NCI-H1092 treated with DMSO at 0.1 percent for 48 hours (cell line): ENCODE results near the gene HLF.
A peak's percentile ranks its signal among the peaks of the same experiment; 100 is the strongest.
"Not testable (repeated sequence)": the region's sequence is repeated elsewhere in the genome, so short reads cannot be mapped to it uniquely, and the experiment has no call there.

Source experiments
- DNase-seq: peaks from one replicate; lab custom pipeline; 2025; lab: John Stamatoyannopoulos, UW

The HLF gene

GRCh38 chr17:55327225-55328088 is 62.7 kb downstream of the HLF start:
- DNase-seq: no peak

DNA sequence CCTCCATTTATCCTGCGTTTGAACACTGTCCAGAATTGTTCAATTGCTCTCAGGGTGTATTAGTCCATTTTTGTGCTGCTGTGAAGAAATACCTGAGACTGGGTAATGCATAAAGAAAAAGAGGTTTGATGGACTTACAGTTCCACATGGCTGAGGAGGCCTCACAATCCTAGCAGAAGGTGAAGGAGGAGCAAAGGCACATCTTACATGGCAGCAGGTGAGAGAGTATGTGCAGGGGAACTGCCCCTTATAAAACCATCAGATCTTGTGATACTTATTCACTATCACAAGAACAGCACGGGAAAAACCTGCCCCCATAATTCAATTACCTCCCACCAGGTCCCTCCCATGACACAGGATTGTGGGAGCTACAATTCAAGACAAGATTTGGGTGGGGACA is 63.8 kb downstream of the HLF start:
- DNase-seq: not testable (repeated sequence)

GRCh38 chr17:55330344-55330933 is 65.7 kb downstream of the HLF start:
- DNase-seq: no peak

DNA sequence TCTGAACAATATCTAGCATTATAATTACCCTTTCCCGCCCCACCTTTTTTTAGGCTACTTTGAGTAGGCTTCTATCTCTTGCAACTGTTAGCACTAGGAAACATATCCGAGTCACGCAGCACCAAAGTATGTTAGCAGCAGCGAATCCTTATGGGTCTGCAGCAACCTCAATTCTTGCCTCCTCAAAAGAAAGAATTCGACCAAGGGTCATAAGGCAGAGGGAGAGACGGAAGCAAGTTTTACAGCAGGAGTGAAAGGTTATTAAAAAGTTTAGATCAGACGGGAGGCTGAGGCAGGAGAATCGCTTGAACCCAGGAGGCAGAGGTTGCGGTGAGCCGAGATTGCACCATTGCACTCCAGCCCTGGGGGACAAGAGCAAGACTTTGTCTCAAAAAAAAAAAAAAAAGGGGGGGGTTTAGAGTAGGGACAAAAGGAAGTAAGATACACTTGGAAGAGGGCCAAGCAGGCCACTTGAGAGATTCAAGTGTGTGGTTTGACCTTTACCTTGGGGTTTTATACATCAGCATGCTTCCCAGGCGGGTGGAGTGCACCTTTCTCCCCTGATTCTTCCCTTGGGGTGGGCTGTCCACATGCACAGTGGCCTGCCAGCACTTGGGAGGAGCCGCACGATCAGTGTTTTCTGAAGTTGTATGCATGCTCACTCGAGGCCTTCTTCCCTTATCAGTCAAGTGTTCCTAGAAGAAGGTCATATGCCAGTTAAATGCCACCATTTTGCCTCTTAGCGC is 67.7 kb downstream of the HLF start:
- DNase-seq: no peak

DNA sequence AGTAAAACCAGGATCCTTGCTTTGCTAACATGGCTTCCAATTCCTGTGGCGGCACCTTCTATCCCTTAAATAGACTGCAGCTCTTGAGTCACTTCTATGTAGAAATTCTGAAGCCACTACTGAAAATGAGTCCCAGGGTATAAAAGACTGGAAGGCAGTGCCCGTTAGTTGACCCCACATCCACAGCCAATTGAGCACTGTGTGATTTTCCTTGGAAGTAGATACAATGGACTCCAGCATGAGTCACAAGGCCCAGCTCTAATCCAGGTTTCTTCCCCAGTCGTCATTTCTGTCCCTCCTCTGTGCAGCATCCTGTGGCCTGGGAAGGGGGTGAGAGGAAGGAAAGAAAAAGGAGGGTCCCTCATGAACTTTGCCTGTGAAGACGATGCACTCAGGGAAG is 69.5 kb downstream of the HLF start:
- no peak for DNase-seq

- DNase-seq: no peak
Observed at GRCh38 chr17:55334881-55335540, 70.3 kb downstream of the HLF start.

- DNase-seq: no peak
Observed at GRCh38 chr17:55335625-55336024, 70.9 kb downstream of the HLF start.

- no peak for DNase-seq
Observed at GRCh38 chr17:55336426-55336825, 71.7 kb downstream of the HLF start.

- DNase-seq: no peak
Observed at GRCh38 chr17:55340176-55340575, 75.4 kb downstream of the HLF start.

DNA sequence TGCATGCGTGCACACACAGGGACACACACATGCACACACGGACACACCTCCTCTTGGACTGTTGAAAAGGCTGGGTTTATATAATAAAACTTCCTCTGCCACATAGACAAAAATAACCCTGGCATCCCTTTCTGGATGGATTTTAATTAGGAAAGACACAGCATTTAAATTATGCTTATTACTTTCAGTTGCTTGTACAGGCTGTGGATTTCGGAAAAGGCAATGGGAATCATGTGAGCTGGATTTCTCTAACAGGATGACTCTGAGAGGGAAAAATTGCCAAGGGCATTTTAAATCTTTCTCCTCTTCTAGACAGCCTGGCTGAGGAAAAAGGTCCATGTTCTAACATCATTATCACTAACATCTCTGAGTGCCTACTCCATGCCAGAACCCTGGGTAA is 75.9 kb downstream of the HLF start:
- no peak for DNase-seq

DNA sequence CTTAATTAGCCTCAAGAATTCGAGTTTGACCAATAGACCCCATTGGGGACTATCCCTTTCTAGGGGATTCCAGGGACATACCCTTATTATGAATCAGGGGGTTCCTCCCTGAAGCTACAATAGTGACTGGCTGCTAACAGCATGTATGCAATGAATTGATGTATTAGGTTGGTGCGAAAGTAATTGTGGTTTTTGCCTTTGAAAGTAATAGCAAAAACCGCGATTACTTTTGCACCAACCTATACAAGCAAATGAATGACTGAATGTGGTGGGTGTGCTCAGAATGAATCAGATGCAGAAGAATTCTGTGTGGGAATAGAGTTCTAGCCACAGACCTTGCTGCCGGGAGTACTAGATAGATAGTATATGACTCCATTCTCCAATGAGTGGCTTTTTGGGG is 76.7 kb downstream of the HLF start:
- DNase-seq: no peak

- no peak for DNase-seq
Observed at GRCh38 chr17:55342800-55343585, 78.2 kb downstream of the HLF start.

DNA sequence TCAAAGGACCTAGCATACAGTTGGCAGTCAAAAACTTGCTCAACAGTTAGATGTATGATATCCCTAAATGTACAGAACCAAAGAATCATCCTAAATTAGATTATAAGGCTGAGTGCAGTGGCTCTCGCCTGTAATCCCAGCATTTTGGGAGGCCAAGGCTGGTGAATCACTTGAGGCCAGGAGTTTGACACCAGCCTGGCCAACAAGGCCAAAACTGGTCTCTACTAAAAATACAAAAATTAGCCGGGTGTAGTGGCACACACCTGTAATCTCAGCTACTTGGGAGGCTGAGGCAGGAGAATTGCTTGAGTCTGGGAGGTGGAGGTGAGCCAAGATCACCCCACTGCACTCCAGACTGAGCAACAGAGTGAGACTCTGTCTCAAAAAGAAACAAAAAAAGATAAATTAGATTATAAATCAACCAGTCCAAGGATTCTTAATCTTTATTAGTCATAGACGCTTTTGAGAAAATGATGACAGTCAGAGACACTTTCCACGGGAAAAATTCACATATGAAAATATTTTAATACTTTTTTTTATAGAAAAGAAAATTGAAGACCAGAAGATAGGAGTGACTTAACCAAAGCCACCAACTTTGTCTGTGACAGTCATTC is 79.2 kb downstream of the HLF start:
- DNase-seq: no peak

DNA sequence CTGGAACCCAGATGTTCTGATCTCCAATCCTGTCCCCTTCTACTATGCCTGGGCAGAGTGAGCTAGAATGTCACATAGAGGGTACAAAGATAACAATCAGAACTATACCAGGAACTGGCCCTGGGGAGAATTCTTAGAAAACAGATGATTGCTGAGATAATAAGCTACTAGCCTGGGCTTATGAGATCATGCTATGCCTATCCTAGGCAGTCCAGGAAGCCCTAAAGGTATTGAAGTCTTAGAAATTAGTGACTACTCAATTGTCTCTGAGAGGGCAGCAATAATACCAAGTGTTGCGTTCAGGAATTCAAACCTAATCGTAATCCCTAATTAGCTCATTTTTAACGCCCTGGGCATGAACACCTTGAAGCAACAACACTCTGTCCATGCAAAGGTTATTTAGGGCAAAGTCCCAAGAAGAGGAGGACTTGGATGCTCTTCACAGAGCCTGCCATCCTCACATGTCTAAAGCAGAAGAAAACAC is 79.8 kb downstream of the HLF start:
- no peak for DNase-seq

GRCh38 chr17:55345132-55345531 is 80.4 kb downstream of the HLF start:
- no peak for DNase-seq

DNA sequence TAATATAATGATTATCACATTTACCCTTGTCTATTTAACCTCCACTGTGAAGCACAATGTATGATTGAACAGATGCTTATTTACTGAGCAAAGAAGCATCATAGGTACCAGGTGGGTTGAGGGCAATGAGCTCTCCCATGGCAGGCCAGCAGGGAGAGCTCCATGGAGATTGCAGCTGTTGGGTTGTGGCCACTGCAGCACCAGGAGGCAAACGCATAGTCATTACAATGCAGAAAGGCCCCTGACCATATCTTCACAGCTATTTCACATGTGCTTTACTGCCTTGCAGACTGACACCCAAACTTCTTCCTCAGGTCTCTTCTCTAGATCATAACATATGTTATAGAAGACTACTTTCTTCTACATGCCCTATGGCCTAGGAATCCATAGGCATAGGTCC is 81.9 kb downstream of the HLF start:
- DNase-seq: no peak

DNA sequence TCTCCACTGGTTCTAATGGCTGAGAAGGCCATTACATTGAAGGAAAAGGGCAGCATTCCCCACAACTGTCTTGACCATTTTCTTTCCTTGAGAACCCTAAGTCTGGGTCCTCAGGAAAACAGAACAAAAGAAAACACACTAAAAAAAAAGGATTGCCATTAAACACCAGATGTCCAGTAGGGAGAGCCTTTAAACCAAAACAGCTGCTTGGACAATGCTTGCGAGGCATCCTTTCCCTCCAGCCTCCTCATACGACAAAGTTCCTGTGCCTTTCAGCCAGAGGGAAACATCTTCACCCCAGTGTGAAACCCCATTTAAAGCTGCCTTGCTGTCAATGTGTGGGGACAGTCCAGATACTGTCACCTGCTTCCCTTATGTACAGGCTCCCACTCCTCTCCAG is 82.6 kb downstream of the HLF start:
- DNase-seq: no peak

DNA sequence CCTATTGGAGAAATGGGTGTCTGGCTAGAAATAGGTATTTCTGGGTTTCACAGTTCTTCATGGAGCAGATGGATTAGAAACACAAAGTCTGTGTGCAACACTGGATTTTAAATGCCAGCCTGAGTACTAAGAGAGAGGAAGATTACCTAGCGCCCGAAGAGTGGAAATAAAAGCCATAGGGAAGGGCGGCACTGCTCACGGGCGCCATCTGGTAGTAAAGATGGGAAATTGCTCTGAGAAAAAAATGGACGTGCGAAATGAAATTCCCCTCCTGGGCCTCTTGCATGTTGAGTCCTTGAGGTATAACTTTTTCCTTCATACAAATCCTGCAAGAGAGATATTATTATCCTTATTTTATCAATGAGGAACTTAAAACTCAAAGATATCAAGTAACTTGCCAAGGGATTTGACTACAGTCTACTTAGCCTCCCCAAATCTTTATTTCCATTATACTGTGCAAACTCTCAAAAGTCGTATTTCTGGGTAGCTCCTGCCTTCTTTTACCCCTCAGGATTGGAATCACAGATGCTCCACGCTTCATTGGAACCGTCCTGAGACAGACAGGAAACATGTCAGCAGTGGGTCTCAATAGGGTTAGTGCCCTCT is 84.1 kb downstream of the HLF start:
- peak; percentile 48 for DNase-seq

DNA sequence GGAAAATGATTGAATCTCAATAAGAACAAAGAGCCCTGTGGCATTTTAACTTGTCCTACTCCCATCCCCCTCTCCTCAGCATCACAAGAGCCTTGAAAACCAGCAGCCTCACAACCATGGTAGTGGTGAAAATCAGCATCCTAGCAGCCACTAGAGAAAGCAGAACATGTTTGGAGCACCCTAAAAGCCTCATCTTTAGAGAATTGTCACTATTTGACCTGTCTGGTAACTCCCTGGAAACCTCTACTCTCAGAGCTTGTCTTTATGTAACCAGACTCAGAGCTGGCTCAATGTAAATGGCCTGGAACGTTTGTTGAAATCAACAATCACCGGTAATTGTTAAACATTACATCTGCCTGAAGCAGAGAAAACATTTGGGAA is 86.1 kb downstream of the HLF start:
- no peak for DNase-seq

- no peak for DNase-seq
Observed at GRCh38 chr17:55351226-55351625, 86.5 kb downstream of the HLF start.

- no peak for DNase-seq
Observed at GRCh38 chr17:55354010-55354409, 89.2 kb downstream of the HLF start.
